ENCODE data around the gene OTOP3.

DNA sequence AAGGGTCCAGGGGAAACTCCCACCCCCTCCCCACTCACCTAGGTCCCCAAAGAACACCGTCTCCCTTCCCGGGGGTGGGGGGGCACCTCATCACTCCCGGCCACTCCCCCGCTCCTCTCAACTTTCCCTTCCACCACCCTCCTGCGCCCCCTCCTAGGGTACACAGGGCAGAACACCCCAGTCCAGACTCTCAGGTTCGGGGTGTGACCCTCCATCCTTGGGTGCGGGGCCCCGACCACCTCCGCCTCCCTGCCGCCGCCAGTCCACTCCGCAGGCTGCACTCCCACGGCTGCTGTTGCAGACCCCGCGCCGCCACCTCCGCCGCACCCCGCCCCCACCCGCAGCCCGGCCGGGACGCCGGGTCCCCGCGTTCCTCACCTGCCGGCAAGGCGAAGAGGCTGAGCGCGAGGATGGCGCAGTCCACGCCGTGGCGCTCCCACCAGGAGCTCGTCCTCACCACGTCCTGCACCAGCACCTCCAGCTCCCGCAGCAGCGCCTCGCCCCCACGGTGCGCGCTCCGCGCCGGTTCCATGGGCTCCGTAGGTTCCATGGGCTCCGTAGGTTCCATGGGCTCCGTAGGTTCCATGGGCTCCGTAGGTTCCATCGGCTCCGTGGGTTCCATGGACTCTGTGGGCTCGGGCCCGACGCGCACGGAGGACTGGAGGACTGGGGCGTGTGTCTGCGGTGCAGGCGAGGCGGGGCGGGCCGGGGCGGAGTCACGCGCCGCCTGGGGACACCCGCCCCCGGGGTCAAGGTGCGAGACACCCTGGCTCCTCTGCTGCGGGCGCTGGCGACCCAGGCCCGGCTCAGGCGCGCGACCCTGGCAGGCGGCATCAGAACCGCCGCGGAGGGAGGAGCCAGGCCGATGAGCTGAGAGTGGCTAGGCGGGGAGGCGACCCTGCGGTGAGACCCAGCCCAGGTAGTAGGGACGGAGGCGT lies 42.5 kb upstream of the OTOP3 start, which contains the start of gene FADS6:
- TF ChIP-seq, protein P1, sequence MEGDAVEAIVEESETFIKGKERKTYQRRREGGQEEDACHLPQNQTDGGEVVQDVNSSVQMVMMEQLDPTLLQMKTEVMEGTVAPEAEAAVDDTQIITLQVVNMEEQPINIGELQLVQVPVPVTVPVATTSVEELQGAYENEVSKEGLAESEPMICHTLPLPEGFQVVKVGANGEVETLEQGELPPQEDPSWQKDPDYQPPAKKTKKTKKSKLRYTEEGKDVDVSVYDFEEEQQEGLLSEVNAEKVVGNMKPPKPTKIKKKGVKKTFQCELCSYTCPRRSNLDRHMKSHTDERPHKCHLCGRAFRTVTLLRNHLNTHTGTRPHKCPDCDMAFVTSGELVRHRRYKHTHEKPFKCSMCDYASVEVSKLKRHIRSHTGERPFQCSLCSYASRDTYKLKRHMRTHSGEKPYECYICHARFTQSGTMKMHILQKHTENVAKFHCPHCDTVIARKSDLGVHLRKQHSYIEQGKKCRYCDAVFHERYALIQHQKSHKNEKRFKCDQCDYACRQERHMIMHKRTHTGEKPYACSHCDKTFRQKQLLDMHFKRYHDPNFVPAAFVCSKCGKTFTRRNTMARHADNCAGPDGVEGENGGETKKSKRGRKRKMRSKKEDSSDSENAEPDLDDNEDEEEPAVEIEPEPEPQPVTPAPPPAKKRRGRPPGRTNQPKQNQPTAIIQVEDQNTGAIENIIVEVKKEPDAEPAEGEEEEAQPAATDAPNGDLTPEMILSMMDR (IDR thresholded peaks at IDR 0.05), result no peak
- no peak for TF ChIP-seq POLR2AphosphoS5 (IDR thresholded peaks at IDR 0.05)
